A673 (cell line): Measurements from ENCODE around the gene DCP1A.

ENCODE experiments used
- EZH2 ChIP-seq: fragments of 200-600 bp; sonication (generic); IDR thresholded peaks from 2 replicates; pipeline ENCODE4 v1.6.1; 2017; ENCODE audit warnings: borderline replicate concordance, low read depth, mild to moderate bottlenecking, mixed read lengths, antibody characterized with exemption, low read length; ENCODE audit not compliant: poor library complexity, severe bottlenecking
- TF ChIP-seq, protein P1 (sequence below): fragments of 300-800, 200-600 bp; sonication (generic); conservative IDR thresholded peaks from 2 replicates; pipeline ENCODE4 v1.5.1; 2017; ENCODE audit warnings: low read depth, mild to moderate bottlenecking, antibody characterized with exemption, low read length, moderate library complexity, mixed read lengths

DNA sequence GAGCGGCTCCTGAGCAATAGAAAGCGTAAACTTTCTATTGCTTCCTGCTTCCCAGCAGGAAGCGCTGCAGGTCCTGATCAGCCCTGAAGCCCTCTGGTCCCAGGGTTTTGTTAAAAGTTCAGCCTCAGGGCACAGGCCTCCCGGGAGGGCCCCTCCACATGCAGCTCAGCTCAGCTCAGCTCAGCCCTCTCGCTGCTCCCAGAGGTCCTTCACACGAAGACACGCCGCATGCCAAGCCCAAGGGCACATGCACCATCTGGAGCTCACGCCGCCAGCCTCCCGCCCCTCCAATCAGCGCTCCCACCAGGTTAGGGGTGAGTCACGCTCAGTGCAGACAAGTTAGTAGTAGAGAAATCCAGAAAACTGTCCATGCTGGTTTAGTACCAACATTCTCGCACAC is 104.2 kb downstream of the DCP1A start:
- TF ChIP-seq, protein P1, sequence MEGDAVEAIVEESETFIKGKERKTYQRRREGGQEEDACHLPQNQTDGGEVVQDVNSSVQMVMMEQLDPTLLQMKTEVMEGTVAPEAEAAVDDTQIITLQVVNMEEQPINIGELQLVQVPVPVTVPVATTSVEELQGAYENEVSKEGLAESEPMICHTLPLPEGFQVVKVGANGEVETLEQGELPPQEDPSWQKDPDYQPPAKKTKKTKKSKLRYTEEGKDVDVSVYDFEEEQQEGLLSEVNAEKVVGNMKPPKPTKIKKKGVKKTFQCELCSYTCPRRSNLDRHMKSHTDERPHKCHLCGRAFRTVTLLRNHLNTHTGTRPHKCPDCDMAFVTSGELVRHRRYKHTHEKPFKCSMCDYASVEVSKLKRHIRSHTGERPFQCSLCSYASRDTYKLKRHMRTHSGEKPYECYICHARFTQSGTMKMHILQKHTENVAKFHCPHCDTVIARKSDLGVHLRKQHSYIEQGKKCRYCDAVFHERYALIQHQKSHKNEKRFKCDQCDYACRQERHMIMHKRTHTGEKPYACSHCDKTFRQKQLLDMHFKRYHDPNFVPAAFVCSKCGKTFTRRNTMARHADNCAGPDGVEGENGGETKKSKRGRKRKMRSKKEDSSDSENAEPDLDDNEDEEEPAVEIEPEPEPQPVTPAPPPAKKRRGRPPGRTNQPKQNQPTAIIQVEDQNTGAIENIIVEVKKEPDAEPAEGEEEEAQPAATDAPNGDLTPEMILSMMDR = no peak
- no peak for TF ChIP-seq EZH2
